ENCODE results near the gene TENM4.

Gene TENM4

GRCh38 chr11:79040348-79040747, 400.5 kb downstream of the TENM4 start:
- H3K9ac ChIP-seq (ENCODE audit: low read depth in 1 of 2, low read length in 2 of 2): no peak overlapping the region
- H3K4me3 ChIP-seq (ENCODE audit: low read depth in 1 of 2, low read length in 2 of 2): no peak overlapping the region
- no peaks in the 10 kb centered on the region for H3K36me3 ChIP-seq (ENCODE audit: control insufficient read depth in 1 of 2, insufficient read depth in 2 of 2, low read length in 2 of 2)
- peaks cover 0 to 4% of the 10 kb centered on the region in 2 donors for H3K27me3 ChIP-seq (ENCODE audit: control insufficient read depth in 1 of 2, insufficient read depth in 2 of 2, low read length in 2 of 2)
- no peaks in the 10 kb centered on the region for H3K4me1 ChIP-seq (ENCODE audit: control insufficient read depth in 1 of 2, insufficient read depth in 2 of 2, low read length in 2 of 2)
- no peak overlapping the region for H3K27ac ChIP-seq (ENCODE audit: low read depth, low read length)
- no peaks in the 10 kb centered on the region for H3K9me3 ChIP-seq (ENCODE audit: control insufficient read depth in 1 of 2, low read length in 2 of 2)

DNA sequence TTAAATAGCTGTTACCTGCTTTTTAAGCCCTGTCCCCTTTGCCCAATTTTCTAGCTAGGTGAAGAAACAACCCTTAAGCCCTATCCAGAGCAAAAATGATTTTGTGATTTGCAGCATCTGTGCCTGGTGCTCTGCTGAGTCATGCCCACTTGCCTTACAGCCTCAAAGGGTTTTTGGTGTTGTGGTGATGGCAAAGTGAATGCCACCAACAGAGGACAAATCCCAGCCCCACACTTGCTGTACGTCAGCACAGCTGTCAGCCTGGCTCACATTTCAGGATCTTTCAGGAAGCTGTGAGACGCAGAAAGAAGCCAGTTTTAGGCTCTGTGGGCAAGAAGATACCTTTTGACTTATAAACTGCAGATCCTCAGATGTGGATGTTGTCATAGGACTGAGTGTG, 401.7 kb downstream of the TENM4 start:
- Histone ChIP-seq H3K4me1 (ENCODE audit: control insufficient read depth in 1 of 2, insufficient read depth in 2 of 2, low read length in 2 of 2) (no peaks in the 10 kb centered on the region), H3K36me3 (ENCODE audit: control insufficient read depth in 1 of 2, insufficient read depth in 2 of 2, low read length in 2 of 2) (no peaks in the 10 kb centered on the region), H3K9ac (ENCODE audit: low read depth in 1 of 2, low read length in 2 of 2) (no peak overlapping the region), H3K27ac (ENCODE audit: low read depth, low read length) (no peak overlapping the region), H3K27me3 (ENCODE audit: control insufficient read depth in 1 of 2, insufficient read depth in 2 of 2, low read length in 2 of 2) (peaks cover 4 to 6% of the 10 kb centered on the region in 2 donors), H3K9me3 (ENCODE audit: control insufficient read depth in 1 of 2, low read length in 2 of 2) (no peaks in the 10 kb centered on the region), H3K4me3 (ENCODE audit: low read depth in 1 of 2, low read length in 2 of 2) (no peak overlapping the region)

- no peak overlapping the region for H3K4me3 ChIP-seq (ENCODE audit: low read depth in 1 of 2, low read length in 2 of 2)
- no peak overlapping the region for H3K9ac ChIP-seq (ENCODE audit: low read depth in 1 of 2, low read length in 2 of 2)
- no peaks in the 10 kb centered on the region for H3K9me3 ChIP-seq (ENCODE audit: control insufficient read depth in 1 of 2, low read length in 2 of 2)
- H3K36me3 ChIP-seq (ENCODE audit: control insufficient read depth in 1 of 2, insufficient read depth in 2 of 2, low read length in 2 of 2): no peaks in the 10 kb centered on the region
- H3K27ac ChIP-seq (ENCODE audit: low read depth, low read length): no peak overlapping the region
- H3K27me3 ChIP-seq (ENCODE audit: control insufficient read depth in 1 of 2, insufficient read depth in 2 of 2, low read length in 2 of 2): peaks cover 9 to 15% of the 10 kb centered on the region in 2 donors
- no peaks in the 10 kb centered on the region for H3K4me1 ChIP-seq (ENCODE audit: control insufficient read depth in 1 of 2, insufficient read depth in 2 of 2, low read length in 2 of 2)
These were observed 404.9 kb downstream of the TENM4 start for GRCh38 chr11:79035881-79036280.

GRCh38 chr11:79033833-79034232, 407.0 kb downstream of the TENM4 start:
- no peaks in the 10 kb centered on the region for H3K36me3 ChIP-seq (ENCODE audit: control insufficient read depth in 1 of 2, insufficient read depth in 2 of 2, low read length in 2 of 2)
- H3K9ac ChIP-seq (ENCODE audit: low read depth in 1 of 2, low read length in 2 of 2): no peak overlapping the region
- no peak overlapping the region for H3K27ac ChIP-seq (ENCODE audit: low read depth, low read length)
- H3K4me3 ChIP-seq (ENCODE audit: low read depth in 1 of 2, low read length in 2 of 2): no peak overlapping the region
- H3K4me1 ChIP-seq (ENCODE audit: control insufficient read depth in 1 of 2, insufficient read depth in 2 of 2, low read length in 2 of 2): no peaks in the 10 kb centered on the region
- no peaks in the 10 kb centered on the region for H3K9me3 ChIP-seq (ENCODE audit: control insufficient read depth in 1 of 2, low read length in 2 of 2)
- peaks cover 11 to 15% of the 10 kb centered on the region in 2 donors for H3K27me3 ChIP-seq (ENCODE audit: control insufficient read depth in 1 of 2, insufficient read depth in 2 of 2, low read length in 2 of 2)

DNA sequence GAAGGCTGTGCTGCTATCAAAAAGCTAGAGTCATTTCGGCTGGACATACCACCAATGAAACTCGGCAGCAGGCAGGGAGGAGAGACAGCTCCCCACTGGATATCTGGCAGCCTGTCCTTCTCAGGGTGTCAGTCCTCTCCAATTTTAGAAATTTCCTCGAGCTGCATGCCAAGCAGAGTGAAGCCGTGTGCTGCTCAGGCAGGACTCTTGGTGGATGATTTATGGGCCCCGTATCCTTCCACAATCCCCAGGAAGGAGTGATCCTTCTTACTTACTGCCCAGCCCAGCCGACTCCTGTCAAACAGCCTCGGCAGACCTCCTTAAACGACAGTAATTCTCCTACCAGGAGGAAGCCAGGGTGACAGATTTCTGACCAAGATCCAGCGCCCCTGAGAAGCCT, 410.4 kb downstream of the TENM4 start:
- H3K27me3 ChIP-seq (ENCODE audit: control insufficient read depth in 1 of 2, insufficient read depth in 2 of 2, low read length in 2 of 2): peaks cover 17 to 20% of the 10 kb centered on the region in 2 donors

DNA sequence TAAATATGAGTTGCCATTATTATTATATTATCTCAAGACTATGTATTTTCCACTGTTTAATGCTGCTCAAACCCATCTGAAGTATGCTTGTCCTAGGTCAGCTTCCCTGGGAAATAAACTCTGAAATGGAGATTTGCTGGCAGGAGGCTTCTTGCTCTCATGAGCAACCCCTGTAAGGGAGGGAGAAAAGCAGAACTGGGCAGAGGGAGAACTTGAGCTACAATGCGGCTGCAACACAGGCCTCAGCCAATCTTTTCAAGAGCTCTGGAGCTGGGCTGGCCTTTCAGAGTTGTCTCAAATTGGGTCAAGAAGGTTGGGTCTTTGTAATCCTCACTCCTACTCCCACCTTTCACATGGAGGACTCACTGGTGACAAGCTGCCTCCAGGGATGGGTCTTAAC, 412.6 kb downstream of the TENM4 start:
- no peak overlapping the region for H3K9ac ChIP-seq (ENCODE audit: low read depth in 1 of 2, low read length in 2 of 2)
- no peaks in the 10 kb centered on the region for H3K9me3 ChIP-seq (ENCODE audit: control insufficient read depth in 1 of 2, low read length in 2 of 2)
- H3K4me3 ChIP-seq (ENCODE audit: low read depth in 1 of 2, low read length in 2 of 2): no peak overlapping the region
- H3K36me3 ChIP-seq (ENCODE audit: control insufficient read depth in 1 of 2, insufficient read depth in 2 of 2, low read length in 2 of 2): no peaks in the 10 kb centered on the region
- no peaks in the 10 kb centered on the region for H3K4me1 ChIP-seq (ENCODE audit: control insufficient read depth in 1 of 2, insufficient read depth in 2 of 2, low read length in 2 of 2)
- H3K27ac ChIP-seq (ENCODE audit: low read depth, low read length): no peak overlapping the region
- H3K27me3 ChIP-seq (ENCODE audit: control insufficient read depth in 1 of 2, insufficient read depth in 2 of 2, low read length in 2 of 2): peaks cover 12 to 20% of the 10 kb centered on the region in 2 donors

More for the DNA sequence above, 410.4 kb downstream of the TENM4 start:
- Histone ChIP-seq H3K4me1 (ENCODE audit: control insufficient read depth in 1 of 2, insufficient read depth in 2 of 2, low read length in 2 of 2) (no peaks in the 10 kb centered on the region), H3K4me3 (ENCODE audit: low read depth in 1 of 2, low read length in 2 of 2) (no peak overlapping the region), H3K9ac (ENCODE audit: low read depth in 1 of 2, low read length in 2 of 2) (no peak overlapping the region), H3K27ac (ENCODE audit: low read depth, low read length) (no peak overlapping the region), H3K36me3 (ENCODE audit: control insufficient read depth in 1 of 2, insufficient read depth in 2 of 2, low read length in 2 of 2) (no peaks in the 10 kb centered on the region), H3K9me3 (ENCODE audit: control insufficient read depth in 1 of 2, low read length in 2 of 2) (no peaks in the 10 kb centered on the region)

- Histone ChIP-seq H3K27me3 (ENCODE audit: control insufficient read depth in 1 of 2, insufficient read depth in 2 of 2, low read length in 2 of 2) (peaks cover 12 to 18% of the 10 kb centered on the region in 2 donors), H3K9ac (ENCODE audit: low read depth in 1 of 2, low read length in 2 of 2) (no peak overlapping the region), H3K36me3 (ENCODE audit: control insufficient read depth in 1 of 2, insufficient read depth in 2 of 2, low read length in 2 of 2) (no peaks in the 10 kb centered on the region), H3K27ac (ENCODE audit: low read depth, low read length) (no peak overlapping the region), H3K9me3 (ENCODE audit: control insufficient read depth in 1 of 2, low read length in 2 of 2) (no peaks in the 10 kb centered on the region), H3K4me3 (ENCODE audit: low read depth in 1 of 2, low read length in 2 of 2) (no peak overlapping the region), H3K4me1 (ENCODE audit: control insufficient read depth in 1 of 2, insufficient read depth in 2 of 2, low read length in 2 of 2) (no peaks in the 10 kb centered on the region)
These were observed 413.9 kb downstream of the TENM4 start for GRCh38 chr11:79026803-79027445.

DNA sequence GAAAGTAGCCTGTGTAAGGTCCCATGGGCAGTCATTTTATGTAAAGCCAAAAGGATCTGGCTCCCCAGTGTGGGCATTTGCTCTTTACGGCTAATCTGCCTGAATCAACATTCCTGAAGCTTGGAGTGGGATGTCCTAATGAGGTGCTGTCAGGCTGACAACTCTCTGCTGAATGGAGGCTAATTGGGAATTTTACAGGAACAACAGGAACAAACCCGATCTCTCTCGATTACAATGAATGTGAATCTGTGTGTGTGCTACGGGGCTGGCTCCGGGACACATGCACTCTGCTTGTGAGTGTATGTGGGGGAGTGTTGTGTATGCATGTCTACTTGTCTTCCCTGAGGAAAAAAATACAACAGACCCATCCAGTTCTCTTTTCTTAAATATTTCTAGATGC, 415.2 kb downstream of the TENM4 start:
- no peak overlapping the region for H3K9ac ChIP-seq (ENCODE audit: low read depth in 1 of 2, low read length in 2 of 2)
- no peaks in the 10 kb centered on the region for H3K4me1 ChIP-seq (ENCODE audit: control insufficient read depth in 1 of 2, insufficient read depth in 2 of 2, low read length in 2 of 2)
- H3K36me3 ChIP-seq (ENCODE audit: control insufficient read depth in 1 of 2, insufficient read depth in 2 of 2, low read length in 2 of 2): no peaks in the 10 kb centered on the region
- peaks cover 8 to 12% of the 10 kb centered on the region in 2 donors for H3K27me3 ChIP-seq (ENCODE audit: control insufficient read depth in 1 of 2, insufficient read depth in 2 of 2, low read length in 2 of 2)
- no peaks in the 10 kb centered on the region for H3K9me3 ChIP-seq (ENCODE audit: control insufficient read depth in 1 of 2, low read length in 2 of 2)
- no peak overlapping the region for H3K4me3 ChIP-seq (ENCODE audit: low read depth in 1 of 2, low read length in 2 of 2)
- no peak overlapping the region for H3K27ac ChIP-seq (ENCODE audit: low read depth, low read length)

- no peak overlapping the region for H3K9ac ChIP-seq (ENCODE audit: low read depth in 1 of 2, low read length in 2 of 2)
- peaks cover 8 to 12% of the 10 kb centered on the region in 2 donors for H3K27me3 ChIP-seq (ENCODE audit: control insufficient read depth in 1 of 2, insufficient read depth in 2 of 2, low read length in 2 of 2)
- no peak overlapping the region for H3K4me3 ChIP-seq (ENCODE audit: low read depth in 1 of 2, low read length in 2 of 2)
- no peak overlapping the region for H3K27ac ChIP-seq (ENCODE audit: low read depth, low read length)
- no peaks in the 10 kb centered on the region for H3K9me3 ChIP-seq (ENCODE audit: control insufficient read depth in 1 of 2, low read length in 2 of 2)
- no peaks in the 10 kb centered on the region for H3K4me1 ChIP-seq (ENCODE audit: control insufficient read depth in 1 of 2, insufficient read depth in 2 of 2, low read length in 2 of 2)
- no peaks in the 10 kb centered on the region for H3K36me3 ChIP-seq (ENCODE audit: control insufficient read depth in 1 of 2, insufficient read depth in 2 of 2, low read length in 2 of 2)
These were observed 415.7 kb downstream of the TENM4 start for GRCh38 chr11:79025097-79025496.

DNA sequence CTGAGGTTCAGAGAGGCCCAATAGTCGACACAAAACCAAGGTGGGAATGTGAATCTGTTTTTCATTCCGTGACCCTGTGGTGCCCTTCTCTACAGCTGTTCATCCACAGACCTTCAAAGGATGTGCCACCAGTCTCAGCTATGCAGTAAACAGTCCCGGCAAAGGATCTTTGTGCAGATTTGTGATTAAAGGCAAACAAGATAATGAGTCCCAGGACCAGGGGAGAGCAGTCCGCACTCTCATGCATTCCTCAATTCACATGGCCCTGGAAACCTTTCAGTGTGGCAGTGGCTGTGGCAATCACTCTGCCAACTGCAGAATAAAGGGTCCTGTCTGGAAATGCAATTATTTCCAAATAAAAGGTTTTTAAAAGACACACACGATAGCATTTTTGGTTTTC, 418.6 kb downstream of the TENM4 start:
- no peaks in the 10 kb centered on the region for H3K36me3 ChIP-seq (ENCODE audit: control insufficient read depth in 1 of 2, insufficient read depth in 2 of 2, low read length in 2 of 2)
- no peaks in the 10 kb centered on the region for H3K9me3 ChIP-seq (ENCODE audit: control insufficient read depth in 1 of 2, low read length in 2 of 2)
- H3K4me3 ChIP-seq (ENCODE audit: low read depth in 1 of 2, low read length in 2 of 2): no peak overlapping the region
- no peak overlapping the region for H3K27ac ChIP-seq (ENCODE audit: low read depth, low read length)
- no peak overlapping the region for H3K9ac ChIP-seq (ENCODE audit: low read depth in 1 of 2, low read length in 2 of 2)
- H3K27me3 ChIP-seq (ENCODE audit: control insufficient read depth in 1 of 2, insufficient read depth in 2 of 2, low read length in 2 of 2): peaks cover 5 to 11% of the 10 kb centered on the region in 2 donors
- no peaks in the 10 kb centered on the region for H3K4me1 ChIP-seq (ENCODE audit: control insufficient read depth in 1 of 2, insufficient read depth in 2 of 2, low read length in 2 of 2)

Data from duodenal mucosa (tissue), 2 donors.